IMR-90 (cell line): Measurements from ENCODE around the gene PARP14. TPM values are rescaled to one million over a fixed set of nuclear protein-coding genes. Genes with fewer than 3 reads are reported as not detected.

Experiments used
- ATAC-seq: fragments of 200-7000 bp; cut with Tn5 transposase; 2 replicates; pipeline ENCODE4 v1.9.1; 2020; ENCODE audit warnings: low read depth, mild to moderate bottlenecking, moderate library complexity
- BruUV-seq: library from RNA; stranded (reverse); fragments of 400-500 nt; replicated peaks from 2 replicates; lab custom pipeline; 2021; lab: Mats Ljungman, UMichigan
- CTCF ChIA-PET: fragments of 300-600 bp; formaldehyde crosslinking; extraction: SDS; loops from one replicate; lab custom pipeline; 2021; ENCODE audit warnings: antibody characterized with exemption; lab: Yijun Ruan, JAX
- POLR2A ChIA-PET: fragments of 300-600 bp; sonication (Branson Sonifier 250); formaldehyde crosslinking; loops from one replicate; lab custom pipeline; 2022; ENCODE audit warnings: antibody characterized with exemption; ENCODE audit not compliant: unreplicated experiment; lab: Charles Lee
- DNase-seq: peaks from one replicate; pipeline ENCODE4 v3.0.0; 2013
- H2AFZ ChIP-seq: replicated peaks from 2 replicates; pipeline ENCODE3; 2013; ENCODE audit warnings: low read length, mild to moderate bottlenecking; ENCODE audit not compliant: poor library complexity
- H2AK5ac ChIP-seq: 2 replicates; pipeline ENCODE4 v1.6.1; 2013; ENCODE audit warnings: low read depth, low read length, inconsistent platforms
- H2AK9ac ChIP-seq: replicated peaks from 2 replicates; pipeline ENCODE3; 2013; ENCODE audit warnings: mild to moderate bottlenecking, low read depth, low read length, moderate library complexity; ENCODE audit not compliant: poor library complexity
- H2BK120ac ChIP-seq: 2 replicates; pipeline ENCODE4 v1.6.1; 2013; ENCODE audit warnings: low read depth, low read length, inconsistent platforms
- H2BK15ac ChIP-seq: 3 replicates; pipeline ENCODE4 v1.6.1; 2013; ENCODE audit warnings: low read depth, low read length, inconsistent platforms
- H2BK20ac ChIP-seq: 2 replicates; pipeline ENCODE4 v1.6.1; 2013; ENCODE audit warnings: low read depth, mild to moderate bottlenecking, inconsistent platforms, low read length, moderate library complexity
- H2BK5ac ChIP-seq: 2 replicates; pipeline ENCODE4 v1.6.1; 2013; ENCODE audit warnings: mild to moderate bottlenecking, low read depth, low read length, inconsistent platforms; ENCODE audit not compliant: poor library complexity, severe bottlenecking
- H3K14ac ChIP-seq: replicated peaks from 2 replicates; pipeline ENCODE4 v1.6.1; 2013; ENCODE audit warnings: low read depth, low read length, inconsistent platforms
- H3K18ac ChIP-seq: 2 replicates; pipeline ENCODE4 v1.6.1; 2013; ENCODE audit warnings: low read depth, low read length, control low read depth
- H3K23ac ChIP-seq: 2 replicates; pipeline ENCODE4 v1.6.1; 2013; ENCODE audit warnings: low read depth, low read length, inconsistent platforms
- H3K27ac ChIP-seq: 2 replicates; pipeline ENCODE4 v1.5.1; 2013; ENCODE audit warnings: mild to moderate bottlenecking, control low read depth, low read length; ENCODE audit not compliant: insufficient read depth
- H3K27me3 ChIP-seq: 2 replicates; pipeline ENCODE4 v1.6.1; 2013; ENCODE audit warnings: low read length; ENCODE audit not compliant: control insufficient read depth, insufficient read depth
- H3K36me3 ChIP-seq: 2 replicates; pipeline ENCODE4 v1.6.1; 2013; ENCODE audit warnings: low read length, mixed read lengths; ENCODE audit not compliant: control insufficient read depth, insufficient read depth
- H3K4ac ChIP-seq: 2 replicates; pipeline ENCODE4 v1.6.1; 2013; ENCODE audit warnings: low read depth, low read length, inconsistent platforms
- H3K4me1 ChIP-seq: 2 replicates; pipeline ENCODE4 v1.6.1; 2013; ENCODE audit warnings: low read length, mixed read lengths; ENCODE audit not compliant: control insufficient read depth, insufficient read depth
- H3K4me2 ChIP-seq: 2 replicates; pipeline ENCODE4 v1.6.1; 2013; ENCODE audit warnings: low read depth, mild to moderate bottlenecking, control low read depth, low read length, moderate library complexity
- H3K4me3 ChIP-seq: 2 replicates; pipeline ENCODE4 v1.5.1; 2013; ENCODE audit warnings: low read depth, mild to moderate bottlenecking, control low read depth, low read length, moderate library complexity; ENCODE audit not compliant: insufficient read depth
- H3K56ac ChIP-seq: 2 replicates; pipeline ENCODE4 v1.6.1; 2013; ENCODE audit warnings: low read length, inconsistent platforms; ENCODE audit not compliant: insufficient read depth; ENCODE audit errors: extremely low read depth
- H3K79me1 ChIP-seq, 2 experiments: 2 replicates each; pipeline ENCODE4 v1.6.1; 2013; ENCODE audit warnings: low read length in 2 of 2, inconsistent platforms in 1 of 2, low read depth in 1 of 2
- H3K9ac ChIP-seq: 2 replicates; pipeline ENCODE4 v1.6.1; 2013; ENCODE audit warnings: low read depth, low read length, control low read depth
- H3K9me1 ChIP-seq: 2 replicates; pipeline ENCODE4 v1.6.1; 2013; ENCODE audit warnings: low read length, inconsistent platforms; ENCODE audit not compliant: insufficient read depth
- H3K9me3 ChIP-seq: 2 replicates; pipeline ENCODE4 v1.6.1; 2013; ENCODE audit warnings: low read length; ENCODE audit not compliant: control insufficient read depth, insufficient read depth
- H4K20me1 ChIP-seq: 2 replicates; pipeline ENCODE4 v1.6.1; 2013; ENCODE audit warnings: low read length, inconsistent platforms; ENCODE audit not compliant: insufficient read depth
- H4K5ac ChIP-seq: 2 replicates; pipeline ENCODE4 v1.6.1; 2013; ENCODE audit warnings: mild to moderate bottlenecking, low read depth, low read length, control low read depth
- H4K8ac ChIP-seq, 2 experiments: 2 replicates each; pipeline ENCODE4 v1.6.1; 2013; ENCODE audit warnings: low read depth in 2 of 2, low read length in 2 of 2, control low read depth in 1 of 2, inconsistent platforms in 1 of 2
- H4K91ac ChIP-seq: 2 replicates; pipeline ENCODE4 v1.6.1; 2013; ENCODE audit warnings: low read depth, low read length, inconsistent platforms; ENCODE audit not compliant: insufficient read depth
- MAFK ChIP-seq: IDR thresholded peaks from 2 replicates; pipeline ENCODE4 v1.6.1; 2012; ENCODE audit warnings: low read depth, low read length, improper control_type of control experiment
- MAZ ChIP-seq: IDR thresholded peaks from 2 replicates; pipeline ENCODE4 v1.6.1; 2012; ENCODE audit warnings: low read depth, mild to moderate bottlenecking, low read length, improper control_type of control experiment, moderate library complexity, borderline replicate concordance
- WGBS, 2 experiments: methylation state at CpG; one replicate each; pipeline versions ENCODE4 v1.1.5 to v1.1.7; 2013; ENCODE audit warnings: missing lambda C conversion rate in 2 of 2; ENCODE audit not compliant: insufficient read length in 1 of 2; ENCODE audit errors: extremely low coverage in 2 of 2; 5-methylcytosine and 5-hydroxymethylcytosine counted together
- dilution Hi-C: fragments of 300-500 bp; cut with HindIII; formaldehyde crosslinking; loops from one replicate; pipeline ENCODE4 v1.14.3; 2018; ENCODE audit warnings: low sequenced_read_pairs; ENCODE audit not compliant: unreplicated experiment
- in situ Hi-C: fragments of 300-500 bp; cut with MboI; formaldehyde crosslinking; loops from 3 replicates; pipeline ENCODE4 v1.14.3; 2019; ENCODE audit warnings: low sequenced_read_pairs, inconsistent platforms, mixed read lengths
- intact Hi-C: fragments of 100-400 bp; cut with micrococcal nuclease; formaldehyde crosslinking; loops from 2 replicates; pipeline ENCODE4 v1.10.0; 2022
- polyA plus RNA-seq, 3 experiments: library from polyadenylated mRNA; depleted of rRNA; stranded (reverse); fragments of >200 nt; gene quantifications; 2 replicates each; pipeline ENCODE4 v1.2.3, GENCODE V29; 2012; ENCODE audit warnings: low replicate concordance in 1 of 3
- total RNA-seq: library from RNA; depleted of rRNA; stranded (reverse); fragments of >200 nt; gene quantifications from 2 replicates; pipeline ENCODE4 v1.2.3, GENCODE V29; 2012

Gene PARP14
- total and polyA plus RNA-seq, 2 of the 4 experiments (the other 2 are of a cell fraction) = 9.3 to 23.1 TPM

DNA sequence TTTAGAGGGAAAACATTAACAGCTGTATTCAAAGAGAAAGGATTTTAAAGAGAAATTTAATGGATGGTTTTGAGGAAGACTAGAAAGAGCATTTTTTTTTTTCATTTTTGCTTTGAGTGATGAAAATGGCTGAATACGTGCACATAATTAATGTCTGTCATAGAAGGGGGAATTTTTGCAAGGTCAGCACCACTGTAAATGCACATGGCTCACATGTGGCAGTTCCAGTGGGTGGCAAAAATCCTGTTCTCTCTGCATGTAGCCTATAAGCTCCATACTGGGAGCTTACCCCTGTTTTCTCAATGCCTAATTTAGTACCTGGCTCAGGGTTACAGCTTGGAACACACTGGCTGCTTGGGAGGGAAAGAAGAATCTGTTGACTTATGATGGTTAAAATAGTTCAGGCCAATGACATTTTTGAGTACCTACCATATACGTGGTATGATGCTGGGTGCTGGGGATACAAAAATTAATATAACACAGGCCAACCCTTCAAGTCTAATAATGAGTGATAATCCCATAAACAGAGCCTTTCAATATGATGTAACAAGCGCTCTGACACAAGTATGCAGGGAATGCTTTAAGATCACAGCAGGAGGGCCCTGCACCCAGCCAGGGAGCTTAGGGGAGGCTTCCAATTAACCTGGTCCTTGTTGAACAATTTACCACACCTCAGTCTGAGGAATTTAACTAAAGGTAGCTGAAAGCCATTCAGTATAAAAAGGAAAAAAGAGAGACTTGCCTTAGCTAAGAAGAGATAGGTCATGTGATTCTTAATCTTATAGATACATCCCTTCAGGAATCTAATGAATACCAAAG, 80.0 kb downstream of the PARP14 start:
- 0 out of 2 replicates have a peak, but pooled peaks cover 2% of the 10 kb centered on the region for H3K4me1 ChIP-seq
- 0 out of 2 replicates have a peak, but pooled peaks cover 2% of the 10 kb centered on the region for H3K9me1 ChIP-seq
- H3K27me3 ChIP-seq = no peaks in the 10 kb centered on the region
- H3K79me1 ChIP-seq = no peaks in the 10 kb centered on the region
- no peak overlapping the region for H2AK9ac ChIP-seq
- intact Hi-C loops = no loop called here
- no peak for DNase-seq
- in situ Hi-C loops = no loop called here
- H3K9ac ChIP-seq = no peak overlapping the region
- no peak overlapping the region for H3K14ac ChIP-seq
- ATAC-seq = no peak
- no peaks in the 10 kb centered on the region for H4K20me1 ChIP-seq
- TF ChIP-seq MAFK = peak; percentile 92
- no peak for TF ChIP-seq MAZ
- H3K27ac ChIP-seq = no peak overlapping the region
- no peak overlapping the region for H2BK15ac ChIP-seq
- no peak overlapping the region for H3K18ac ChIP-seq
- dilution Hi-C loops = no loop called here
- no peak overlapping the region for H4K8ac ChIP-seq
- no peaks in the 10 kb centered on the region for H3K9me3 ChIP-seq
- H3K36me3 ChIP-seq = no peaks in the 10 kb centered on the region
- H3K4ac ChIP-seq = no peak overlapping the region
- H2BK20ac ChIP-seq = no peak overlapping the region
- no peak overlapping the region for H3K23ac ChIP-seq
- no peak overlapping the region for H4K91ac ChIP-seq
- no peak overlapping the region for H3K4me3 ChIP-seq
- H2BK120ac ChIP-seq = no peak overlapping the region
- no CpG with 5 or more reads among the region's 3 CpGs for WGBS, 2 experiments
- H2BK5ac ChIP-seq = no peak overlapping the region
- ChIA-PET CTCF (no interaction called here), POLR2A (no interaction called here)
- H2AFZ ChIP-seq = no peak overlapping the region
- no peak overlapping the region for H3K4me2 ChIP-seq
- no TSS peak for BruUV-seq
- no peak overlapping the region for H3K56ac ChIP-seq
- no peak overlapping the region for H4K5ac ChIP-seq
- no peak overlapping the region for H2AK5ac ChIP-seq
